ENCODE measurements around the gene TTYH1. TPM values are rescaled to one million over a fixed set of nuclear protein-coding genes. Genes with fewer than 3 reads are reported as not detected.

The TTYH1 gene
- total RNA-seq, 6 experiments from 2014 or later, result 0.30 to 0.93 (median 0.35) TPM; not detected in 1

DNA sequence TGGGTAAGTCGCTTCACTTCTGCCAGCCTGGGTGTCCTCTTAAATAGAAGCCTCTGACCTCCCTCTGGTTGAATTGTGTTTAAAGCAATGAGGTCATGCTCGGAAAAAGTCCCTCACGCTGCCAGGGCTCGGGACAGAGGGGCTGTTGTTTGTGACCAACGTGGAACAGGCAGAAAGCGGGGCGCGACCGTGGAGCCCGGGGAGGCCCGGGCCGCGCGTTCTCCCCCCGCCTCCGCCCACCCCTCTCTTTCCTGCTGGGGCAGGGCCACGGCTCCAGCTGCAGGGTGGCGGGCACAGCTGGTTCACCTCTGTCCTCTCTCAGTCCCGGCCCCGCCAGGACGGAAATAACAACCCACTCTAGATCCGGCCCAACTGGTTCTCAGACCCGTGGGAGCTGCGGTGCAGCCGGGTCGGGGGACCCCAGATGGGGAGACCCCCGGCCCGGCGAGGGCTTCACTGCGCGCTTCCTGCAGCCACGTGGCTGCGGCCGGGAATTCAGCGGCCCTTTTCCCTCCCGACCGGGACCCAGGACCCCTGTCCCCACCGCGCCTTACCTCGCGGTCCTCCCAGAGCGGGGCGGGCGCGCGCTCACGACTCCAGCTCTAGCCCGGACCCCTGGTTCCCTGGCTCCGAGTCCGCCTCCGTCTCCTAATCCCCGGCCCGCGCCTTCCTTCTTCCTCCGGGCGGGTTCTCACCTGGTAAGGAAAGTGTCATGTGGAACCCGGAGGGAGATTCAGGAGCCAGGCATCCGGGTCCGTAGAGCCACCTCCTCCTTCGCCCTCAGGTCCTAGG lies 55.9 kb downstream of the TTYH1 start:
- Histone ChIP-seq H3K9me3 (no peaks in the 10 kb centered on the region), H3K4me1 (no peaks in the 10 kb centered on the region), H3K4me3 (peak overlapping the region in 2 of 3 donors; percentile 14 to 31), H3K27ac (peak overlapping the region in 2 of 3 donors; percentile 37 to 66), H3K27me3 (peaks cover 0 to 9% of the 10 kb centered on the region in 2 donors), H3K36me3 (no peaks in the 10 kb centered on the region)
- TF ChIP-seq, protein P1, sequence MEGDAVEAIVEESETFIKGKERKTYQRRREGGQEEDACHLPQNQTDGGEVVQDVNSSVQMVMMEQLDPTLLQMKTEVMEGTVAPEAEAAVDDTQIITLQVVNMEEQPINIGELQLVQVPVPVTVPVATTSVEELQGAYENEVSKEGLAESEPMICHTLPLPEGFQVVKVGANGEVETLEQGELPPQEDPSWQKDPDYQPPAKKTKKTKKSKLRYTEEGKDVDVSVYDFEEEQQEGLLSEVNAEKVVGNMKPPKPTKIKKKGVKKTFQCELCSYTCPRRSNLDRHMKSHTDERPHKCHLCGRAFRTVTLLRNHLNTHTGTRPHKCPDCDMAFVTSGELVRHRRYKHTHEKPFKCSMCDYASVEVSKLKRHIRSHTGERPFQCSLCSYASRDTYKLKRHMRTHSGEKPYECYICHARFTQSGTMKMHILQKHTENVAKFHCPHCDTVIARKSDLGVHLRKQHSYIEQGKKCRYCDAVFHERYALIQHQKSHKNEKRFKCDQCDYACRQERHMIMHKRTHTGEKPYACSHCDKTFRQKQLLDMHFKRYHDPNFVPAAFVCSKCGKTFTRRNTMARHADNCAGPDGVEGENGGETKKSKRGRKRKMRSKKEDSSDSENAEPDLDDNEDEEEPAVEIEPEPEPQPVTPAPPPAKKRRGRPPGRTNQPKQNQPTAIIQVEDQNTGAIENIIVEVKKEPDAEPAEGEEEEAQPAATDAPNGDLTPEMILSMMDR (IDR thresholded peaks at IDR 0.05), result no peak
- no peak for TF ChIP-seq POLR2A (IDR thresholded peaks at IDR 0.05)
- ATAC-seq (peak; percentile 25 to 39 (median 34)), DNase-seq (no peak)
- intact Hi-C loops (cut with DNase I), result no loop called here
- WGBS (ENCODE audit: insufficient coverage, low coverage, low lambda C conversion rate, missing lambda C conversion rate), result 0% methylated on average over 14 of the region's 60 CpGs

DNA sequence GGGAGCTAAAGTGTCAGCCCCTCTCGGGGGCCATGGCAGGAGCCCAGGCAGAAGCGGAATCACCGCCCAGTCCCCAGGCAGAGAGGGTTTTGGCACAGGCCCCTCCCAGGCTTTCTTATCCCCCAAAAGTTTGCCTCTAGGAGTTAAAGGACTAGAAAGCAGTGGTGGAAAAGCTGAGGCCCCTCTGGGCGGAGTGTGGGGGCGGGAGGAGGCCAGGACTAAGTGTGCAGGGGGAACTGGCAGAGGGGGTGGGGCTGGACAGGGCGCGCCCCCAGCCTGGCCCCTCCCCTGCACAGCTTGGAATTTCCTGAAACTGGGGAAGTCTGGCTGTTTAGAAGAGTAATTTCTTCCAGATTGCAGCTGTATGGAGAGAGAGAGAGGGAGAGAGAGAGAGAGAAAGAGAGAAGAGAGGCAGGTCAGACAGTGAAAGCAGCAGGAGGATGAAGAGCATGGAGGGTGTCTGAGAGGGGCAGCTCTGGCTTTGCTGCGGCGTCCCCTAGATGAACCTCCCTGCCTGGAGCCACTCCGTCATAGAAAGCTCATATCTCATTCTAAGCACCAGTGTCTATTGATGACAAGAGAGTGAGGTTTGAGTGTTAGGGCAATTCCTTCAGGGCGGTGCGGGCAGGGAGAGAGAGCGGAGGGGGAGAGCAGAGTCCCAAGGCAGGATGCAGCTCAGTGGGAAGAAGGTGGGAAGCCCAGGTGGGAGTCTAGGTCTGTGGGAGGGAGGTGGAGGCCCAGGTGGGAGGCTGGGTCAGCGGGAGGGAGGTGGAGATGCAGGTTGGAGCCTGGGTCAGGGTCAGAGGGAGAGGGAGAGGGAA lies 58.0 kb downstream of the TTYH1 start, which contains the start of gene CDC42EP5:
Gene CDC42EP5, minus strand, starts transcription at position 226 of the 821 bp plus-strand sequence. CDS start 7,749 bp downstream, outside the sequence.
- intact Hi-C loops (cut with DNase I), result no loop called here
- Histone ChIP-seq H3K4me3 (peak within 1 kb of the TSS in 1 of 3 donors; percentile 24), H3K9me3 (no peaks in the 10 kb centered on the region), H3K27ac (peak within 1 kb of the TSS in 2 of 3 donors; percentile 29 to 48), H3K4me1 (no peaks in the 10 kb centered on the region), H3K27me3 (peaks cover 0 to 9% of the 10 kb centered on the region in 2 donors), H3K36me3 (no peaks in the 10 kb centered on the region)
- 20% methylated on average over 9 of the region's 14 CpGs for WGBS (ENCODE audit: insufficient coverage, low coverage, low lambda C conversion rate, missing lambda C conversion rate)
- TF ChIP-seq, protein P1 (IDR thresholded peaks at IDR 0.05), result no peak
- peak; percentile 33 for TF ChIP-seq POLR2A (IDR thresholded peaks at IDR 0.05)
- peak; percentile 76 to 87 (median 83) for ATAC-seq
- peak in 2 of 3 donors; percentile 46 to 68 for DNase-seq

DNA sequence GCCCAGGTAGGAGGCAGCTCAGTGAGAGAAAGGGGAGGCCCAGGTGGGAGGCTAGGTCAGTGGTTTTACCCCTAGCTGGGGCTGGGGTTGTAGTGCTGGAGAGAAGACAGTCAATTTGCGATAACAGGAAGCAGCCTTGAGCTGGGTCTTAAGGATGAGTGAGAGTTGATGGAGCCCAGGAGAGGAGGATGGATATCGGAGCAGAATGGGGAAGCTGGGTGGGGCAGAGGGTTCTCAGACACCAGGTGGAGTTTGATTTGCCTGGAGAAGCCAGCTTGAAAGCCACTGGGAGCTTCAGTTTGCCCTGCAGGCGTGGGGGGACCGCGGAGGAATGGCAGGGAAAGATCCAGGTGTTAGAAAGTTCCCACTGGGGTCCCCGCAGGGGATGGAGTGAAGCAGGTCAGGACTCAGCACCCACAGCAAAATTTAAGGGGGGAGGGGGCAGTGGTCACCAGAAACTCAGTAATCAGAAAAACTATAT lies 58.7 kb downstream of the TTYH1 start:
- peaks cover 0 to 9% of the 10 kb centered on the region in 2 donors for H3K27me3 ChIP-seq
- no peak for TF ChIP-seq POLR2A (IDR thresholded peaks at IDR 0.05)
- TF ChIP-seq, protein P1 (IDR thresholded peaks at IDR 0.05), result no peak
- peak overlapping the region in 2 of 3 donors; percentile 29 to 48 for H3K27ac ChIP-seq
- DNase-seq (no peak), ATAC-seq (no peak)
- 62% methylated on average over 6 of the region's 6 CpGs for WGBS (ENCODE audit: insufficient coverage, low coverage, low lambda C conversion rate, missing lambda C conversion rate)
- intact Hi-C loops (cut with DNase I), result no loop called here
- H3K4me1 ChIP-seq, result no peaks in the 10 kb centered on the region
- H3K9me3 ChIP-seq, result no peaks in the 10 kb centered on the region
- no peak overlapping the region for H3K4me3 ChIP-seq
- H3K36me3 ChIP-seq, result no peaks in the 10 kb centered on the region

DNA sequence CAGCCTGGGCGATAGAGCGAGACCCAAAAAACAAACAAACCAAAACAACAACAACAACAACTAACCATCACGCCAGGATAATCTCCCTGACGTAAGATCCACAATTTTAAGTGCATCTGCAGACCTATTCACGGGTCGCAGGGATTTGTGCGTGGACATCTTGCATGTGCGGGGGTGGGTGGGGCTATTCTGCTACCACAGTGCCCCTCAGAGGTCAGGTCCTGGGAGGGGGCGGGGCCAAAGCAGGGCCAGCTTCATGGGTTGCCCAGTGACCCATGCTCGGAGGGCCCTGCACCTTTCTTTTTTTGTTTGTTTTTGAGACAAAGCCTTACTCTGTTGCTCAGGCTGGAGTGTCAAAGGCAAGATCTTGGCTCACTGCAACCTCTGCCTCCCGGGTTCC lies 60.4 kb downstream of the TTYH1 start:
- intact Hi-C loops (cut with DNase I), result no loop called here
- Histone ChIP-seq H3K27ac (no peak overlapping the region), H3K36me3 (no peaks in the 10 kb centered on the region), H3K4me3 (no peak overlapping the region), H3K4me1 (no peaks in the 10 kb centered on the region), H3K9me3 (no peaks in the 10 kb centered on the region), H3K27me3 (peaks cover 0 to 9% of the 10 kb centered on the region in 2 donors)
- 81% methylated on average over 6 of the region's 11 CpGs for WGBS (ENCODE audit: insufficient coverage, low coverage, low lambda C conversion rate, missing lambda C conversion rate)
- TF ChIP-seq POLR2A (IDR thresholded peaks at IDR 0.05), result no peak
- TF ChIP-seq, protein P1 (IDR thresholded peaks at IDR 0.05), result no peak
- DNase-seq, result no peak
- ATAC-seq, result no peak
